Activated CD4-positive, CD25-positive, alpha-beta regulatory T cell treated with anti-CD3 and anti-CD28 coated beads, Interleukin-2, amount 50 U/mL, for 72 hours (primary cell): Measurements from ENCODE around the gene CMTM8.

Source experiments
- DNase-seq: peaks from one replicate; pipeline ENCODE4 v3.0.0; 2021

CMTM8 gene

DNA sequence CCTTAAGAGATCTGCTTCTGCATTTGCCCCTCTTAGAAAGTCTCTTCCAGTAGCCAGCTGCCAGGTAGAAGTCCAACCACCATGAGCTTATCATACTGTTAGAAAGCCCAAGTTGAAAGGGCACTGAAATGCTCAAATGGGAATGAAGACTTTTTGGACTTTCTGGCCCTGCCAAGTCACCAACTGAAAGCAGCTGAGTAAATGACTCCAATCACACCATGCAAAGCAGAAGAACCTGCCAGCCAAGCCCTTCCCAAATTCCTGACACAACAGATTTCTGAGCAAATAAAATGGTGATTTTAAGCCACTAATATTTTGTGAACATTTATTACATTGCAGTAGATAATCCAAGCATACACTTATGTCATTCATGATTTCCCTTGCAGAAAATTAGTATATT is 2.1 kb upstream of the CMTM8 start:
- DNase-seq, result no peak

DNA sequence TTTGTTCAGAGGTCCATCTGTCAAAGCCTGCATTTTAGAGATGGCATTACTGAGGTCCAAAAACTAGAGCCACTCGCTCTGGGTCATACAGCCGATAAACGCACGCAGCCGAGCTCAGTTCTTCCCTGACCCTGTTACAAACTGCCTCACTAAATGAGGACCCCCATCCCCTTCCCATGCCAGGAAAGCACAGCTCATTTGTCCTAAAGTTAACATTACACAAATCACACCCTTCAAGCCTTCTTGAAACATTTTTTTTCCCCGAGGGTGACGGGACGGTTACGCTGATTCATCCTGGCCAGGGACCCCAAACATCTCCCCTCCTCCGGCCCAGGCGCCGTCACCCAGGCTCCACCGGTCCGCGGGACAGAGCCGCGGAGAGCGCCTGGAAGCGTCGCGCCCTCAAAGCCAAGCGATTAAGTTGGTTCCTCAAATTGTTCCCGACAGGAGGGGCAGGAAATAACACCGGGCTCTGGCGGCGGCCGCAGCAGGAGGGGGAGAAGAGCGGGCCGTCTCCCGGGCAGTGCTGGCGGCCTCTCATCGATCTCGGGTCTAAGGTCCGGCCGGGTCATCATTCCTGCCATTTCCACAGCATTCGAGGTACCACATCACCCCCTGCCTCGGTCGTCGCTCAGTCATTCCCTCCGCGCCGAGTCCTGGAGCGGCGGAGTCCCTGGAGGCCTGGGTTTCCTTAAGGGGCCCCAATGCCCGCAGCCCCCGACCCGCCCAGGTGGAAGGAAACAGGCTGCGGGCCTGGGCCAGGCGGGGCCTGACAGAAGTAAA is 619 bp upstream of the CMTM8 start:
- DNase-seq, result no peak

DNA sequence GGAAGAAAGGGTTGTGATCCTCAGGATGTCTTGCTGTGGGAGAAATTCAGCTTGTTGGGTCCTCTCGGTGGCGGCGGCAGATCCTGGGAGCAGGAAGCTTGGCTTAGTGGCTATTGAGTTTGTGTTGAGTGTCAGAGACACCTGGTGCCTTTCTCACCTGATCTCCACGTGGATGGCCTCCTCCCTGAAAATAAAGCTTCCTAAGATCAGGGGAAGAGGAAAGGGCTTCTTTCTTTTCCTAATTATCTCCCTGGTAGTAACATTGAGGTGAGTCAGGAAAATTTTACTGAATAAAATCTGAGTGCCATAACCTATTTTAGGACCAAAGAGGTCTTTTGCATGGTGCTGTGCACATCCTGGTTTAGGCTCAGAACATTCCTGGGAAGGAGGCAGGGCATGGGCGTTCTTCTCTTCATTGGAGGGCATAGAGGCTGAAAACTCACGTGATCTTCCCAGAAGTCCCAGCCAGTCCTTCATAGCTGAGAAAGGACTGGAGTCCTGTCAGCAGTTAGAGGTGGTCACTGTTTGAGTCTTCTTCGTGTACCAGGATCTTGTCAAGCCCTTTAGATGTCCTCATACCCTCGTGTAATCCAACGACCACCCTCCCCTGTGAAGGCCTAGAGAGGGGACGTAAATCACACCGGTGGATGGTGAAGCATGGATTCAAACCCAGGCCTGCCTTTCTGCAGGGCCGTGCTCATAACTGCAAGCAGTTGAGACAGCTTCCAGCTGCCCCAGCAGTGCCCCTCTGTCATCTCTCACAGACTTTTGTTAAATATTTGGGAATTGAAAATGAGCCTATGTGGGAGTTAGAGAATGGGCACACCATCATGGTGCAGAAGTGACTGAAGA is 1.1 kb downstream of the CMTM8 start:
- no peak for DNase-seq

DNA sequence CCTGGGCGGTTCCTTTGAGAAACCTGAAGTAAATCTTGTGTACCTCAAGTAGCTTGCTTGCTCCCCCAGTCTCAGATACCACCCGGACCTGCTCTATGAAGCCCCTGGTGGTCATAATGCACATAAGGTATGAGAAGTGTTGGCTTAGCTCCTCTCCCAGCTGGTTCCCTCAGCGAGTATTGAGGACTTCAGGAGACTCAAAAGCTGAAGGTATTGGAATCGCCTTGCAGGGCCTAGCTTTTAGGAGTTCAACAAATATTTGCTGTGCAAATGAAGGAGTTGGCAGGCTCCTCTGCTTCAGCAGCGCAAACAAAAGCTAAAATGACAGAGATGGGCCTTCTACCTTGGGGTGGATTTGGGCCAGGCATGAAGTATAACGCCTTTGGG is 1.7 kb downstream of the CMTM8 start:
- no peak for DNase-seq

DNA sequence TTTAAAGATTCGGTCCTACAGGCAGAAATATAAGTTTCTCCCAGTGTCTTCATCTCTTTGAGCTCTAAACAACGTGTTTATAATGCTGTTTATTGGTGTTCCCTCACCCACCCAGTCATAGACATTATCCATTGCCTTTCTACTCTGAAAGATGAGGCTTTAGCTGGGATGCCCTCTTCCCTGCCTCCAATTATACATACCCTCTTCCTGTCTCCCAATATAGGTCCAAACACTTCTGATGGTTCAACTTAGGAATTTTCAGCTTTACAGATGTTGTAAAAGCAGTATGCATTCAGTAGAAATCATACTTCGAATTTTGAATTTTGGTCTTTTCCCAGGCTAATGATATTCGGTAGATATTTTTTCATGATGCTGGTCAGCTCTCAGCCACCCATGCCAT is 2.6 kb downstream of the CMTM8 start:
- no peak for DNase-seq

- DNase-seq, result no peak
Measured at GRCh38 chr3:32243519-32243918, 5.0 kb downstream of the CMTM8 start.

- DNase-seq, result no peak
Measured at GRCh38 chr3:32245200-32245599, 6.7 kb downstream of the CMTM8 start.

GRCh38 chr3:32246079-32246675 is 7.7 kb downstream of the CMTM8 start:
- DNase-seq, result no peak

DNA sequence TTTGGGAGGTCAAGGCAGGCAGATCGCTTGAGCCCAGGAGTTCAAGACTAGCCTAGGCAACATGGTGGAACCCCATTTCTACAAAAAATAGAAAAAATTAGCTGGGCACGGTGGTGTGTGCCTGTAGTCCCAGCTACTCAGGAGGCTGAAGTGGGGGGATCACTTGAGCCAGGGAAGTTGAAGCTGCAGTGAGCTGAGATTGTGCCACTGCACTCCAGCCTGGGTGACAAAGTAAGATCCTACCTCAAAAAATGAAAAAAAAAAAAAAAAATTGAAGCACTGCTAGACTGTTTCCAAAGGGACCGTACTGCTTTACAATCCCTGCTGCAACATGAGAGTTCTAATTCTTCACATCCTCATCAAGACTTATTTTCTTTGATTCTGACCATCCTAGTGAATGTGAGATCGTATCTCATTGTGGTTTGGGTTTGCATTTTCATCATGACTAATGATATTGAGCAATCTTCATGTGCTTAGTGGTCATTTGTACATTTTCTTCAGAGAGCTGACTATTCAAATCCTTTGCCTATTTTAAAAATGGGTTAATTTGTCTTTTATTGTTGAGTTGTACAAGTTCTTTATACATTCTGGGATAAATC is 10.8 kb downstream of the CMTM8 start:
- no peak for DNase-seq

DNA sequence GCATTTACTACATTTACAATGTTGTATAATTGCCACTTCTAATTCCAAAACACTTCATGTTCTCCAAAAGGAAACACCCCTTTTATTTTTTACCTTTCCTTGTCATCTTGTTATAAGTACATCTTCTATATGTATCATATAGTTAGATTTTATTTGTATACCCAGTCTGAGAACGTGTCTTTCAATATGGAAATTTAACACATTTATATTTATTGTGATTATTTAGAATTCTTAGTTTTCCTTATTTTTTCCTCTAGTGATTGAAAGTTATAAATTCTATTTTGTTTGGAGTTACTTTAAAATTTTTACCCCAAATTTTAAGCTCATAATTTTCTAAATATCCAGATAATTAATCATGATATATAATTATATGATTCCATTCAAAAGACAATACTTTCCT is 15.8 kb downstream of the CMTM8 start:
- DNase-seq, result no peak

- no peak for DNase-seq
Measured at GRCh38 chr3:32255345-32255744, 16.9 kb downstream of the CMTM8 start.

DNA sequence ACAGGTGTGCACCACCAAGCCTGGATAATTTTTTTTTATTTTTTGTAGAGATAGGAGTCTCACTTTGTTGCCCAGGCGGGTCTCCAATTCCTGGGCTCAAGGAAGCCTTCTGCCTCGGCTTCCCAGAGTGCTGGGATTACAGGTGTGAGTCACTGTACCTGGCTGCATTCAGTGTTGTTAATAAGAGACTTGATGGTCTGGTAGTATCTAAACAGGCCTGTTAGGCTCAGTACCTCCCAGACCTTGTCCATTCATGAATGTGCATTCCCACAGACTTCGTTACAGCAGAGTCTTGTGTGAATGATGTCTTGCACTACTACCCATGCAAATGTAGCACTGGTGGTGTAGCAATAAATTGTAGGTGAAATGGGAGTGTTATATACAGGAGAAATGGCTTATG is 17.7 kb downstream of the CMTM8 start:
- DNase-seq, result no peak

- DNase-seq, result no peak
Measured at GRCh38 chr3:32257042-32257441, 18.6 kb downstream of the CMTM8 start.

GRCh38 chr3:32257641-32258438 is 19.4 kb downstream of the CMTM8 start:
- no peak for DNase-seq

GRCh38 chr3:32258869-32259268 is 20.4 kb downstream of the CMTM8 start:
- DNase-seq, result no peak

DNA sequence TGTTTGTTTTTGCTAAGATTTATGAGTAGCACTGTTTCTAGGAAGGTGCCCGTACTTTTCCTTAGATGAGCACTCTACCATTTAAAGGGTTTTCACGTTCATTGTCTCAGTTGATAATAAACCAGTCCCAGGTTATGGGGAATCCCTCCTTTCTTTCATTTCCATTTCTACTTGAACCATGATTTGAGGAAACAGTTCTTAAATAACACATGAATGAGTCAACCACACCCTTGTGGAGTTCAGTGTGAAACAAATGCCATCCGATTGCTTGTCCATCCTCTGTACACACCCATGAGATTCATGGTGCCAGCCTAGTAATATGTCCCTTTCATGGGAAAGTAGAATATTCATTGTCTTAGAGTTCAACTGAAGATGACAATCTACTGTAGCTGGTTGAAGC is 23.1 kb downstream of the CMTM8 start:
- no peak for DNase-seq

DNA sequence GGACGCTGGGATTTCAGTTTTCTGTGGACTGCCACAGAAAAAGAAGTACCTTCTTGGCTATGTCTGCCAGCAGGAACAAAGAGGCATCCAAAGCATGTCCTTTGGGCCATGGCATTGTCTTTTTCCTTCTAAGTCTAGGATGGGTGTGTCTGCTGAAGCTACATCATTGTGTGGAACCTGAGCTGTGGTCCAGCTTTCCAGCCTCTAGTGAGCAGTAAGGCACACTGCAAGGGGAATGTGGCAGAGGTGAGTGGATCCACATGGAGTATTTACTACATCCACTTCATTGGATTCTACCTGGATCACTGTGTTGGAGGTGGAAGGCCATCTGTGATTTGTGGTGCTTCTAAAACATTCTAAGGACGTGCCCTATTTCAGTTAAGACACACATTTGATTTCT is 23.7 kb downstream of the CMTM8 start:
- no peak for DNase-seq

GRCh38 chr3:32274306-32274705 is 35.8 kb downstream of the CMTM8 start:
- no peak for DNase-seq

DNA sequence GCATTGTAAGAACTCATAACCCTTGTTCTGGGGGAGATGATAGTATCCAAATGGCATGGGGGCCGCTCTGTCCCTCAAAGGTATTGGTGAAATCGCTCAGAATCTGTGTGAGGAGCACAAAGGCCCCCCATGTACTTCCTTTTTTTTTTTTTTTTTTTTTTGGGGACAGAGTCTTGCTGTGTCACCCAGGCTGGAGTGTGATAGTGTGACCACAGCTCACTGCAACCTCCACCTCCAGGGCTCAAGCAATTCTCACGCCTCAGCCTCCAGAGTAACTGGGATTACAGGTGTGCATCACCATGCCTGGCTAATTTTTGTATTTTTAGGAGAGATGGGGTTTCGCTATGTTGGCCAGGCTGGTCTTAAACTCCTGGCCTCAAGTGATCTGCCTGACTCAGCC is 37.0 kb downstream of the CMTM8 start:
- DNase-seq, result no peak

- DNase-seq, result no peak
Measured at GRCh38 chr3:32276279-32276841, 37.9 kb downstream of the CMTM8 start.

- no peak for DNase-seq
Measured at GRCh38 chr3:32278714-32279113, 40.2 kb downstream of the CMTM8 start.

GRCh38 chr3:32280262-32280910 is 41.9 kb downstream of the CMTM8 start:
- no peak for DNase-seq
